ENCODE results near the gene CELSR1. TPM values are rescaled to one million over a fixed set of nuclear protein-coding genes. Genes with fewer than 3 reads are reported as not detected.

Gene CELSR1
- total RNA-seq, 2 donors from 2014 or later = 1.5 to 6.7 TPM

- H3K9me3 ChIP-seq = no peaks in the 10 kb centered on the region
- no peaks in the 10 kb centered on the region for H3K4me1 ChIP-seq (ENCODE audit: control insufficient read depth in 1 of 2, low read depth in 2 of 2)
- no peaks in the 10 kb centered on the region for H3K36me3 ChIP-seq
- no peaks in the 10 kb centered on the region for H3K27me3 ChIP-seq (replicated peaks; ENCODE audit: insufficient read depth)
- ATAC-seq (ENCODE audit: insufficient number of reproducible peaks, low FRiP score, low read depth) (no peak), DNase-seq (ENCODE audit: low spot score) (no peak)
- TF ChIP-seq, protein P1, sequence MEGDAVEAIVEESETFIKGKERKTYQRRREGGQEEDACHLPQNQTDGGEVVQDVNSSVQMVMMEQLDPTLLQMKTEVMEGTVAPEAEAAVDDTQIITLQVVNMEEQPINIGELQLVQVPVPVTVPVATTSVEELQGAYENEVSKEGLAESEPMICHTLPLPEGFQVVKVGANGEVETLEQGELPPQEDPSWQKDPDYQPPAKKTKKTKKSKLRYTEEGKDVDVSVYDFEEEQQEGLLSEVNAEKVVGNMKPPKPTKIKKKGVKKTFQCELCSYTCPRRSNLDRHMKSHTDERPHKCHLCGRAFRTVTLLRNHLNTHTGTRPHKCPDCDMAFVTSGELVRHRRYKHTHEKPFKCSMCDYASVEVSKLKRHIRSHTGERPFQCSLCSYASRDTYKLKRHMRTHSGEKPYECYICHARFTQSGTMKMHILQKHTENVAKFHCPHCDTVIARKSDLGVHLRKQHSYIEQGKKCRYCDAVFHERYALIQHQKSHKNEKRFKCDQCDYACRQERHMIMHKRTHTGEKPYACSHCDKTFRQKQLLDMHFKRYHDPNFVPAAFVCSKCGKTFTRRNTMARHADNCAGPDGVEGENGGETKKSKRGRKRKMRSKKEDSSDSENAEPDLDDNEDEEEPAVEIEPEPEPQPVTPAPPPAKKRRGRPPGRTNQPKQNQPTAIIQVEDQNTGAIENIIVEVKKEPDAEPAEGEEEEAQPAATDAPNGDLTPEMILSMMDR (IDR thresholded peaks at IDR 0.05) = no peak
- H3K27ac ChIP-seq = no peak overlapping the region
- no peak overlapping the region for H3K4me3 ChIP-seq
Observed at GRCh38 chr22:46490538-46490937, 46.9 kb downstream of the CELSR1 start.

- no peaks in the 10 kb centered on the region for H3K4me1 ChIP-seq (ENCODE audit: control insufficient read depth in 1 of 2, low read depth in 2 of 2)
- ATAC-seq (ENCODE audit: insufficient number of reproducible peaks, low FRiP score, low read depth) (no peak), DNase-seq (ENCODE audit: low spot score) (no peak)
- no peaks in the 10 kb centered on the region for H3K27me3 ChIP-seq (replicated peaks; ENCODE audit: insufficient read depth)
- no peak overlapping the region for H3K27ac ChIP-seq
- H3K4me3 ChIP-seq = no peak overlapping the region
- H3K9me3 ChIP-seq = no peaks in the 10 kb centered on the region
- TF ChIP-seq, protein P1 (IDR thresholded peaks at IDR 0.05) = no peak
- H3K36me3 ChIP-seq = no peaks in the 10 kb centered on the region
Observed at GRCh38 chr22:46486996-46487717, 50.3 kb downstream of the CELSR1 start.

- Histone ChIP-seq H3K4me3 (no peak overlapping the region), H3K27ac (no peak overlapping the region), H3K9me3 (no peaks in the 10 kb centered on the region), H3K36me3 (no peaks in the 10 kb centered on the region), H3K27me3 (replicated peaks; ENCODE audit: insufficient read depth) (no peaks in the 10 kb centered on the region), H3K4me1 (ENCODE audit: control insufficient read depth in 1 of 2, low read depth in 2 of 2) (no peaks in the 10 kb centered on the region)
- TF ChIP-seq, protein P1 (IDR thresholded peaks at IDR 0.05) = no peak
- ATAC-seq (ENCODE audit: insufficient number of reproducible peaks, low FRiP score, low read depth) (no peak), DNase-seq (ENCODE audit: low spot score) (no peak)
Observed at GRCh38 chr22:46484861-46485595, 52.4 kb downstream of the CELSR1 start.

DNA sequence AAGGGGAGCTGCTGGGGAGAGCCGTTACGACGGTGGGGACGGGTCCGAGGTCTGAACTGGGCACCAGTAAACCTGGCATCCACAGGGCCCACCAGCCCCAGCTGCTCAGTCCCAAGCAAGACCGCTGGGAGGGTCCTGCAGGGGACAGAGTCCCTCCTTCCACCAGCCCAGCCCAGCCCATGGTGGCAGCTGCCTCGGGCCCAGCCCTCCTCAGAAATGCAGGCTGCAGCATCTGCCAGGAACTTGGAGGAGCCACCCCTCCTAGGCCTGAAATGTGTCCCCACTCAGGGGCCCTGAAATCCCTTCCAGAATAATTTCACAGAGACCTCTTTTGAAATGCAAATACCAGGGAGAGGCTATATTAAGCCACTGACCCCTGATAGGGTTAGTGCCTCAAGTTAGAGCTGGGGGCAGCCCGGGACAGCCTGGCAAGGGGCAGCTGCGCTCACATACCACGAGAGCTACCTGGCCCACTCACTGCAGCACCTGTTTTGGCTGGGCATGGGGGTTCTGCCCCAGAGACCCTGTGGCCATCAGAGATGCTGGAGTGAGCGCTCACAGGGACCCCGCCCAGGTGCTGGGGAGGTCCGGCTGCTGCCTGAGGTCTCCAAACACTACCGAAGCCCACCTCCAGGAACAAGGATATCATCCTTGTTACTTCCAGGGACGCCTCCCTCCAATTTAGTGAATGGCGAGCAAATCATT lies 53.1 kb downstream of the CELSR1 start:
- TF ChIP-seq, protein P1 (IDR thresholded peaks at IDR 0.05) = no peak
- DNase-seq (ENCODE audit: low spot score) (no peak), ATAC-seq (ENCODE audit: insufficient number of reproducible peaks, low FRiP score, low read depth) (no peak)
- no peak overlapping the region for H3K4me3 ChIP-seq
- no peaks in the 10 kb centered on the region for H3K4me1 ChIP-seq (ENCODE audit: control insufficient read depth in 1 of 2, low read depth in 2 of 2)
- no peak overlapping the region for H3K27ac ChIP-seq
- H3K36me3 ChIP-seq = no peaks in the 10 kb centered on the region
- H3K9me3 ChIP-seq = no peaks in the 10 kb centered on the region
- no peaks in the 10 kb centered on the region for H3K27me3 ChIP-seq (replicated peaks; ENCODE audit: insufficient read depth)

DNA sequence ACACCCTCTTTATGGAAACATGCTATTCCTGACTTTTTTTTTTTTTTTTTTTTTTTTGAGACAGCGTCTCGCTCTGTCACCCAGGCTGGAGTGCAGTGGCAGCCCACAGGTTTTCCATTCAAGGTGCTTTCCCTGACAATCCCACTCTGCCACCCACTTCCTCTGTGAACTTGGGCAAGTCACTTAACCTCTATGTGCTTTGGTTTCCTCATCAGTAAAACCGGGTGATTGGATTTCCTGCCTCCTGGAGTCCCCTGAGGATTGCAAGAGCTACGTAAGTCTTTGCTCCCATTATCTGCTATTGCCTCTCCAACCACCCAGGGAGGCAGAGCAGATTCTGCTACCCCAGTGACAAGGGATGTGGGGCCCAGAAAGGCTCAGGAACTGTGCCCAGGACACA lies 54.1 kb downstream of the CELSR1 start:
- H3K27me3 ChIP-seq (replicated peaks; ENCODE audit: insufficient read depth) = no peaks in the 10 kb centered on the region
- no peaks in the 10 kb centered on the region for H3K36me3 ChIP-seq
- H3K27ac ChIP-seq = no peak overlapping the region
- DNase-seq (ENCODE audit: low spot score) (no peak), ATAC-seq (ENCODE audit: insufficient number of reproducible peaks, low FRiP score, low read depth) (no peak)
- no peaks in the 10 kb centered on the region for H3K4me1 ChIP-seq (ENCODE audit: control insufficient read depth in 1 of 2, low read depth in 2 of 2)
- TF ChIP-seq, protein P1 (IDR thresholded peaks at IDR 0.05) = no peak
- H3K4me3 ChIP-seq = no peak overlapping the region
- H3K9me3 ChIP-seq = no peaks in the 10 kb centered on the region

Data from thoracic aorta (tissue), 2 donors.